HCT116 (cell line): ENCODE measurements around the gene TMC6.

Experiments used
- CTCF ChIP-seq, 3 experiments: fragments of 200-600 bp in 1 of 3; sonication (generic) in 1 of 3; IDR thresholded peaks in 2 of 3; conservative IDR thresholded peaks in 1 of 3; 2 replicates each; pipeline ENCODE4 v1.5.1; 2012 to 2017; ENCODE audit warnings: low read depth in 2 of 3, low read length in 2 of 3, antibody characterized with exemption in 1 of 3, borderline replicate concordance in 1 of 3, control low read depth in 1 of 3, mild to moderate bottlenecking in 1 of 3, mixed read lengths in 1 of 3, mixed run types in 1 of 3, moderate library complexity in 1 of 3; ENCODE audit not compliant: insufficient read depth in 1 of 3
- FOSL1 ChIP-seq: IDR thresholded peaks from 2 replicates; pipeline ENCODE4 v1.6.1; 2012; ENCODE audit warnings: low read depth
- POLR2A ChIP-seq: IDR thresholded peaks from 2 replicates; pipeline ENCODE4 v1.7.0; 2011; ENCODE audit warnings: borderline replicate concordance; ENCODE audit not compliant: insufficient read depth, insufficient read length; ENCODE audit errors: extremely low read depth
- REST ChIP-seq: IDR thresholded peaks from 2 replicates; pipeline ENCODE4 v1.6.1; 2012; ENCODE audit warnings: low read depth
- SP1 ChIP-seq: IDR thresholded peaks from 2 replicates; pipeline ENCODE4 v1.6.1; 2012; ENCODE audit warnings: low read depth

GRCh38 chr17:78168242-78168902, 39.8 kb upstream of the TMC6 start, which contains the start of gene SYNGR2:
- TF ChIP-seq CTCF (IDR thresholded peaks at IDR 0.05 in 2 of 3, conservative IDR thresholded peaks at IDR 0.05 in 1 of 3; ENCODE audit: borderline replicate concordance in 1 of 3, insufficient read depth in 1 of 3, low read depth in 2 of 3, low read length in 2 of 3) (no peak), FOSL1 (no peak), POLR2A (peak; percentile 84), SP1 (no peak; the same call in 1 of the 2 replicates), REST (no peak)
